Measurements from ENCODE around the gene BSDC1. TPM values are rescaled to one million over a fixed set of nuclear protein-coding genes. Genes with fewer than 3 reads are reported as not detected.

The BSDC1 gene
- total RNA-seq, 1 donor from 2014 or later: 60.2 TPM

Other genes starting within 250 kb of the BSDC1 start
- 40.9 TPM for gene TXLNA, start 214.8 kb downstream of the BSDC1 start, total RNA-seq (ENCODE audit: insufficient read depth, low replicate concordance)
- gene CCDC28B, start 193.8 kb downstream of the BSDC1 start, total RNA-seq (ENCODE audit: insufficient read depth, low replicate concordance): 7.2 TPM
- gene IQCC, start 188.8 kb downstream of the BSDC1 start, total RNA-seq (ENCODE audit: insufficient read depth, low replicate concordance): 1.7 TPM
- 0.72 TPM for gene DCDC2B, start 185.4 kb downstream of the BSDC1 start, total RNA-seq (ENCODE audit: insufficient read depth, low replicate concordance)
- gene TMEM234, start 172.1 kb downstream of the BSDC1 start, total RNA-seq (ENCODE audit: insufficient read depth, low replicate concordance): 5.5 TPM
- gene EIF3I, start 172.0 kb downstream of the BSDC1 start, total RNA-seq (ENCODE audit: insufficient read depth, low replicate concordance): 125 TPM
- not detected for gene FAM167B, start 147.2 kb downstream of the BSDC1 start, total RNA-seq (ENCODE audit: insufficient read depth, low replicate concordance)
- gene LCK, start 143.2 kb downstream of the BSDC1 start, total RNA-seq (ENCODE audit: insufficient read depth, low replicate concordance): 0.96 TPM
- gene HDAC1, start 102.4 kb downstream of the BSDC1 start, total RNA-seq (ENCODE audit: insufficient read depth, low replicate concordance): 27.7 TPM
- gene MARCKSL1, start 58.2 kb downstream of the BSDC1 start, total RNA-seq (ENCODE audit: insufficient read depth, low replicate concordance): 6.0 TPM
- gene FAM229A, start 32.0 kb downstream of the BSDC1 start, total RNA-seq (ENCODE audit: insufficient read depth, low replicate concordance): 1.7 TPM
- gene TSSK3, start 31.9 kb downstream of the BSDC1 start, total RNA-seq (ENCODE audit: insufficient read depth, low replicate concordance): 1.9 TPM
- 2.6 TPM for gene ZBTB8B, start 70.6 kb upstream of the BSDC1 start, total RNA-seq (ENCODE audit: insufficient read depth, low replicate concordance)
- 16.1 TPM for gene ZBTB8A, start 145.0 kb upstream of the BSDC1 start, total RNA-seq (ENCODE audit: insufficient read depth, low replicate concordance)

Data from umbilical cord (tissue), 1 donor.